Neural cell (in vitro differentiated cells): ENCODE data around the gene C1GALT1. TPM values are rescaled to one million over a fixed set of nuclear protein-coding genes. Genes with fewer than 3 reads are reported as not detected.

Source experiments
- H2AFZ ChIP-seq: fragments of 200-600, 300-800 bp; sonication (generic), shearing (Covaris generic); 2 replicates; pipeline ENCODE4 v1.6.0; 2014; ENCODE audit warnings: low read depth, mild to moderate bottlenecking, antibody characterized with exemption, low read length, moderate library complexity
- H3F3A ChIP-seq: fragments of 200-600 bp; shearing (Covaris generic); 2 replicates; pipeline ENCODE4 v1.6.1; 2016; ENCODE audit warnings: mild to moderate bottlenecking, moderate library complexity, mixed read lengths, antibody characterized with exemption, low read length; ENCODE audit not compliant: insufficient read depth, poor library complexity, severe bottlenecking
- H3K27ac ChIP-seq: fragments of 200-600, 300-800 bp; sonication (generic), shearing (Covaris generic); 2 replicates; pipeline ENCODE4 v1.5.1; 2014; ENCODE audit warnings: mild to moderate bottlenecking, low read length, moderate library complexity
- H3K27me3 ChIP-seq: fragments of 300-800, 200-600 bp; sonication (generic), shearing (Covaris generic); 2 replicates; pipeline ENCODE4 v1.6.0; 2014; ENCODE audit warnings: mild to moderate bottlenecking, low read depth, low read length, moderate library complexity; ENCODE audit not compliant: insufficient read depth
- H3K36me3 ChIP-seq: fragments of 300-800, 200-600 bp; sonication (generic), shearing (Covaris generic); 2 replicates; pipeline ENCODE4 v1.5.1; 2014; ENCODE audit warnings: mild to moderate bottlenecking, antibody characterized with exemption, low read length, moderate library complexity; ENCODE audit not compliant: insufficient read depth
- H3K4me2 ChIP-seq: fragments of 300-800, 200-600 bp; sonication (generic), shearing (Covaris generic); 2 replicates; pipeline ENCODE4 v1.6.0; 2014; ENCODE audit warnings: mild to moderate bottlenecking, low read length
- H3K4me3 ChIP-seq: fragments of 300-800, 200-600 bp; sonication (generic), shearing (Covaris generic); 2 replicates; pipeline ENCODE4 v1.5.1; 2014; ENCODE audit warnings: mild to moderate bottlenecking, low read length, moderate library complexity
- H3K79me2 ChIP-seq: fragments of 200-600 bp; shearing (Covaris generic); replicated peaks from 2 replicates; pipeline ENCODE4 v1.6.0; 2014; ENCODE audit warnings: mild to moderate bottlenecking, low read length, moderate library complexity; ENCODE audit not compliant: insufficient read depth
- H3K9ac ChIP-seq: fragments of 300-800, 200-600 bp; sonication (generic), shearing (Covaris generic); 2 replicates; pipeline ENCODE4 v1.6.1; 2016; ENCODE audit warnings: mild to moderate bottlenecking, low read length, mixed read lengths
- H3K9me2 ChIP-seq: fragments of 200-600 bp; shearing (Covaris generic); 2 replicates; pipeline ENCODE4 v1.6.1; 2016; ENCODE audit warnings: mild to moderate bottlenecking, low read length, mixed read lengths; ENCODE audit not compliant: insufficient read depth
- H3K9me3 ChIP-seq: fragments of 200-600, 300-800 bp; sonication (generic), shearing (Covaris generic); 2 replicates; pipeline ENCODE4 v1.6.1; 2016; ENCODE audit warnings: mild to moderate bottlenecking, mixed run types, low read length, moderate library complexity, mixed read lengths
- H4K20me1 ChIP-seq: fragments of 200-600 bp; shearing (Covaris generic); 2 replicates; pipeline ENCODE4 v1.6.1; 2016; ENCODE audit warnings: mild to moderate bottlenecking, mixed run types; ENCODE audit not compliant: insufficient read depth
- CTCF ChIP-seq: fragments of 450-650 bp; IDR thresholded peaks from 2 replicates; pipeline ENCODE4 v1.5.1; 2014; ENCODE audit warnings: antibody characterized with exemption, mild to moderate bottlenecking, moderate library complexity; ENCODE audit not compliant: poor library complexity, severe bottlenecking
- EP300 ChIP-seq: fragments of 450-650 bp; conservative IDR thresholded peaks from 2 replicates; pipeline ENCODE4 v1.6.1; 2014; ENCODE audit warnings: antibody characterized with exemption, mild to moderate bottlenecking, moderate library complexity; ENCODE audit not compliant: poor library complexity, severe bottlenecking
- EZH2 ChIP-seq: fragments of 200-600, 300-800 bp; shearing (Covaris generic), sonication (generic); IDR thresholded peaks from 2 replicates; pipeline ENCODE4 v1.6.1; 2014; ENCODE audit warnings: antibody characterized with exemption, low read length, borderline replicate concordance, mild to moderate bottlenecking; ENCODE audit not compliant: insufficient read depth, poor library complexity, severe bottlenecking
- MXI1 ChIP-seq: fragments of 450-650 bp; conservative IDR thresholded peaks from 2 replicates; pipeline ENCODE4 v1.6.1; 2014; ENCODE audit warnings: antibody characterized with exemption, mild to moderate bottlenecking; ENCODE audit not compliant: poor library complexity, severe bottlenecking
- POLR2AphosphoS5 ChIP-seq: IDR thresholded peaks from 2 replicates; pipeline ENCODE4 v1.6.1; 2012
- RAD21 ChIP-seq: fragments of 450-650 bp; conservative IDR thresholded peaks from 2 replicates; pipeline ENCODE4 v1.6.1; 2014; ENCODE audit warnings: antibody characterized with exemption, mild to moderate bottlenecking, moderate library complexity
- REST ChIP-seq: IDR thresholded peaks from 2 replicates; pipeline ENCODE4 v1.6.1; 2012; ENCODE audit warnings: borderline replicate concordance
- SMC3 ChIP-seq: fragments of 450-650 bp; conservative IDR thresholded peaks from 2 replicates; pipeline ENCODE4 v1.6.1; 2014; ENCODE audit warnings: antibody characterized with exemption, mild to moderate bottlenecking, moderate library complexity; ENCODE audit not compliant: poor library complexity
- TAF1 ChIP-seq: IDR thresholded peaks from 2 replicates; pipeline ENCODE4 v1.6.1; 2012; ENCODE audit warnings: low read depth
- polyA plus RNA-seq: library from polyadenylated mRNA; depleted of rRNA; stranded (reverse); fragments of >200 nt; gene quantifications from 2 replicates; pipeline ENCODE4 v1.2.3, GENCODE V29; 2014

C1GALT1 gene
- polyA plus RNA-seq, 1 donor from 2014 or later = 25.0 TPM

- no peaks in the 10 kb centered on the region for H4K20me1 ChIP-seq
- H2AFZ ChIP-seq = no peak overlapping the region
Observed at GRCh38 chr7:7292085-7292484, 109.7 kb downstream of the C1GALT1 start.

GRCh38 chr7:7292608-7293007 is 110.3 kb downstream of the C1GALT1 start:
- Histone ChIP-seq H3K4me3 (no peak overlapping the region), H2AFZ (no peak overlapping the region), H3K79me2 (no peaks in the 10 kb centered on the region), H3K27ac (no peak overlapping the region), H3F3A (no peaks in the 10 kb centered on the region), H3K4me2 (no peak overlapping the region), H4K20me1 (no peaks in the 10 kb centered on the region), H3K9ac (no peak overlapping the region), H3K36me3 (no peaks in the 10 kb centered on the region), H3K27me3 (no peaks in the 10 kb centered on the region), H3K9me3 (no peaks in the 10 kb centered on the region), H3K9me2 (no peaks in the 10 kb centered on the region)
- no peak for TF ChIP-seq SMC3
- TF ChIP-seq MXI1 = no peak
- TF ChIP-seq CTCF = no peak

More at GRCh38 chr7:7292085-7292484, 109.7 kb downstream of the C1GALT1 start:
- no peak overlapping the region for H3K4me3 ChIP-seq
- H3K27me3 ChIP-seq = no peaks in the 10 kb centered on the region
- H3K79me2 ChIP-seq = no peaks in the 10 kb centered on the region
- H3K4me2 ChIP-seq = no peak overlapping the region
- H3K36me3 ChIP-seq = no peaks in the 10 kb centered on the region
- no peak overlapping the region for H3K27ac ChIP-seq
- H3K9me2 ChIP-seq = no peaks in the 10 kb centered on the region
- no peak for TF ChIP-seq SMC3
- no peak for TF ChIP-seq CTCF
- no peak for TF ChIP-seq POLR2AphosphoS5
- TF ChIP-seq REST = no peak
- no peak for TF ChIP-seq EP300
- TF ChIP-seq TAF1 = no peak
- TF ChIP-seq RAD21 = no peak
- TF ChIP-seq MXI1 = no peak
- TF ChIP-seq EZH2 = no peak
- H3F3A ChIP-seq = no peaks in the 10 kb centered on the region
- no peaks in the 10 kb centered on the region for H3K9me3 ChIP-seq
- no peak overlapping the region for H3K9ac ChIP-seq
